Superior temporal gyrus (tissue), 1 donor: ENCODE results near the gene KRTAP10-10.
"Not testable (repeated sequence)": the region's sequence is repeated elsewhere in the genome, so short reads cannot be mapped to it uniquely, and the experiment has no call there.

Experiments used
- DNase-seq: peaks from one replicate; pipeline ENCODE4 v3.0.0-alpha.2; 2016; ENCODE audit errors: extremely low spot score

The KRTAP10-10 gene

DNA sequence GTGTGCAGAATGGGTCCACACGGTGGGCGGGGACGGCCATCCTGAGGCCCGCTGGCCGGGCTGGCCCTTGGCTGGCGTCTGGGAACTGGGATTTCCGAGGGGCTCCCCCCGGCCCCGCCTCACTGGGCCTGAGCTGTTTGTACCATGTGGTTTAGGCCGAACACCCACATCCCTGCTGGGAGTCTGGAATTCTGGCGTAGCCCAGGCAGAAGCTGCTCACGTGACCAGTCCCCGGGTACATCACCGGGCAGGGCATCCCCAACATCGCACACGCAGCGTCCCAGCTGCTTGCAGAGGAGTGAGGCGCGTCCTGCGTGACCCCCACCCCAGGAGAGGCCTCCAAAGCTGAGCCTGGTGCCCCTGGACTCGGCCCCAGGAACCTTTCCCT lies 34.7 kb upstream of the KRTAP10-10 start:
- no peak for DNase-seq

DNA sequence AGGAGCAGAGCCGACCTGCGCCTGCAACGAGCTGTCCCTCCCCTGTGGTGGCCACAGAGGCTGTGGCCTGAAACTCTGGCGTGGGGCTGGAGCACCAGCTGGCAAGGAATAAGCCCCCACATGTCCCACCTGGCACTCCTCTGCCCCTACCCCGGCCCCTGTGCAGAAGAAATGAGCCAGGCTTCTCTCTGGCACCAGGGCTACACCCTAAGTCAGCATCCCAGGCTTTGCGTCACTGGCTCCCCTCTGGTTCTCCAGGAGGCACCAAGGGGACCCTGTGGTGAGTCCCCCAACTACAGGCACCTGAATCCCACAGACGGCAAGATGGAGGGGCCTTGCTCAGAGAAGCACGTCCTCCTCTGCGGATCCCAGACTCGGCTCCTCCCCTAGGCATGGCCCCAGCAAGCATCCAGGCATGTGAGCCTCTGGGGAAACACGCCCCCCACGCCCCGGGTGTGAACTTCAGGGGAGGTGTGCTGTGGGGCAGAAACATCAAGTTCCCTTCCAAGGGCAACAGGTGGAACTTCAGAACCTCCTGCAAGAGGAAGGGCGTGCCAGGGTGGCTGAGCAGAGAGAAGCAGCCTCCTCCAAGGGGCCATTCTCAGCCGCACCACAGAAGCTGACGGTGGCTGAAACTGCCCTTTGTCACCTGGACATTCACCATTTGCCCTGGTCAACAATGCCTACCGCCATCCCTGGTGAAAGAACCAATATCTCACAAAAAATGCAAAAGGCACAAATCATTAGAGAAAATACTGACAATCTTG lies 33.9 kb upstream of the KRTAP10-10 start:
- DNase-seq, result no peak

DNA sequence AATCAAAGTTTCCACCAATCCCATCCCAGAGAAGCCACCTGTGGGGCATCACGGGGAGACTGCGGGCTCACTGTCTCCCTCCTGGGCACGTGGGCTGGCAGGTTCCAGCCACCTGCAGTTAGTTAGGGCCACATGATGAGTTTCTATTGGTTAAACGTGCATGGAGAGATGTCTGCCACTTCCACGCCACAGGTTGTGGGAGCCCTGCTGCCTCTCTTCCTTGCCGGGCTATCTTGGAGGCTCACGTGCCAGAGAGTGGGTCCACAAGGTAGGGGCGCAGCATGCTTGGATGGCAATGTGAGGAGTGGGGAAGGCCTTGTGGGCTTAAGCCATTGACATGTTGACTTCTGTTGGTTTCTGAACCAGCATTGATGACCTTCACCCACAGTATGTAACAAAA lies 33.2 kb upstream of the KRTAP10-10 start:
- DNase-seq, result no peak

DNA sequence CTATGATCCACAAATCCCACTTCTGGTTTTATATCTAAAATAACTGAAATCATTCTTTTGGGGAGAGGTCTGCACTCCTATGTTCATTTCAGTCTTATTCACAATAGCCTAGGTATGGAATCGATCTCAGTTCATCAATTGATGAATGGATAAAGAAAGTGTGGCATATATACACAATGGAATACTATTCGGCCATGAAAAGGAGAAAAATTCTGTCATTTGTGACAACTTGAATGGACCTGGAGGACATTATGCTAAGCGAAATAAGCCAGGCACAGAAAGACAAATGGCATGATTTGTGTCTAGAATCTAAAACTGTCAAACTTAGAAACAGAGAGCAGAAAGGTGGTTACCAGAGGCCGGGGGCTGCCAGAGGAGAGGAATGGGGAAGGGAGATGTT lies 30.7 kb upstream of the KRTAP10-10 start:
- DNase-seq, result no peak

DNA sequence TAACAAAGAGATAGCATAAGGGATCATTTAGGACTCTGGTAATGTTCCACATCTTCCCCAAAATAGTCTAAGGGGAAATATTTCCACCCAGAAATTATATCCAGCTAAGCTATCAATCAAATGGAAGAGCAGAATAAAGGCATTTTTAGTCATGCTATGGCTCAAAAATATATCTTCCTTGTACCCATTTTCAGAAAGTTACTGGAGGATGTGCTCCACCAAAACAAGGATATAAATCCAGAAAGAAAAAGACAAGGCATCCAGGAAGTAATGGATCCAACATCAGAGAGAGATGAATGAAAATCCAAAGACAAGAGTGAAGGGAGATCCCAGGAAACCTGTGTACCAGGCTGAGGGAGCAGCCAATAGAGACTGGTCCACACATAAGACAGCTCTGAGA lies 28.0 kb upstream of the KRTAP10-10 start:
- no peak for DNase-seq

DNA sequence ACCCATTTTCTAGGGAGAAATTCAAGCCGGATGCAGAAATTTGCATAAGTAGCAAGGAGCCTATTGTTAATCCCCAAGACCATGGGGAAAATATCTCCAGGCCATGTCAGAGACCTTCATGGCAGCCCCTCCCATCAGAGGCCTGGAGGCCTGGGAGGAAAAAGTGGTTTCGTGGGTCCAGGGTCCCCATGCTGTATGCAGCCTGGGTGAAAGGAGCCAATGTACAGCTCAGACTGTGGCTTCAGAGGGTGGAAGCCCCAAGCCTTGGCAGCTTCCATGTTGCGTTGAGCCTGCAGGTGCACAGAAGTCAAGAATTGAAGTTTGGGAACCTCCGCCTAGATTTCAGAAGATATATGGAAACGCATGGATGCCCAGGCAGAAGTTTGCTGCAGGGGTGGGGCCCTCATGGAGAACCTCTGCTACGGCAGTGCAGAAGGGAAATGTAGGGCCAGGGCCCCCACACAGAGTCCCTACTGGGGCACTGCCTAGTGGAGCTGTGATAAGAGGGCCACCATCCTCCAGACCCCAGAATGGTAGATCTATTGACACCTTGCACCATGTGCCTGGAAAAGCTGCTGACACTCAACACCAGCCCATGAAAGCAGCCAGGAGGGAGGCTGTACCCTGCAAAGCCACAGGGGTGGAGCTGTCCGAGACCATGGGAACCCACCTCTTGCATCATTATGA lies 26.9 kb upstream of the KRTAP10-10 start:
- not testable (repeated sequence) for DNase-seq

DNA sequence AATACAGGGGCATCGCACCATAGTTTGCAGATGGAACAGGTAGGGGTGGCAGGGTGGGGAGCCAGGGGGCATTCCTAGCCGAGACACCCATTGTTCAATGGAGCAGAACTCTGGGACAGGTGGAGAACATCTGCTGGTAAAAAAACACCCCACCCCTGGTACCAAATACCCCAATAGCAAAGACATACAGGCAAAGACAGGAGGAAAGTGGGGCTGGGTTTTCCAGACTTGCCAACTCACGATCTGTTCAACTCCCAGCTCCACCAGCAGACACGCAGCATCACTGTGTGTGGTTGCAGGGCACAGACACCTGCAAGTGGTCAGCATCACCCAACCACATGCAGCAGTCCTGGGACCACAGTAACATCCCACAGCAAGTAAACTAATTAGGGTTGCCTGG lies 25.6 kb upstream of the KRTAP10-10 start:
- no peak for DNase-seq

DNA sequence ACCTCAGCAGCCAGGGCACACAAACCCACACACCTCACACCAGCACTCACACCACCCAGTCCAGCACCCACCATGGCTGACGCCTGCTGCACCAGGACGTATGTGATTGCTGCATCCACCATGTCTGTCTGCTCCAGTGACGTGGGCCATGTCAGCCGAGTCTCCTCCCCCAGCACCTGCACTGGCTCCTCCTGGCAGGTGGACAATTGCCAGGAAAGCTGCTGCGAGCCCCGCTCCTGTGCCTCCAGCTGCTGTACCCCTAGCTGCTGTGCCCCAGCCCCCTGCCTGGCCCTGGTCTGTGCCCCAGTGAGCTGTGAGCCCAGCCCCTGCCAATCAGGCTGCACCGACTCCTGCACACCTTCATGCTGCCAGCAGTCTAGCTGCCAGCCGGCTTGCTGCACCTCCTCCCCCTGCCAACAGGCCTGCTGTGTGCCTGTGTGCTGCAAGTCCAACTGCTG lies 25.1 kb upstream of the KRTAP10-10 start, which contains the start of gene KRTAP10-8:
Gene KRTAP10-8, plus strand, starts transcription at position 51 of the 458 bp plus-strand sequence. Its CDS starts 22 bp downstream, at position 73.
- DNase-seq, result no peak

DNA sequence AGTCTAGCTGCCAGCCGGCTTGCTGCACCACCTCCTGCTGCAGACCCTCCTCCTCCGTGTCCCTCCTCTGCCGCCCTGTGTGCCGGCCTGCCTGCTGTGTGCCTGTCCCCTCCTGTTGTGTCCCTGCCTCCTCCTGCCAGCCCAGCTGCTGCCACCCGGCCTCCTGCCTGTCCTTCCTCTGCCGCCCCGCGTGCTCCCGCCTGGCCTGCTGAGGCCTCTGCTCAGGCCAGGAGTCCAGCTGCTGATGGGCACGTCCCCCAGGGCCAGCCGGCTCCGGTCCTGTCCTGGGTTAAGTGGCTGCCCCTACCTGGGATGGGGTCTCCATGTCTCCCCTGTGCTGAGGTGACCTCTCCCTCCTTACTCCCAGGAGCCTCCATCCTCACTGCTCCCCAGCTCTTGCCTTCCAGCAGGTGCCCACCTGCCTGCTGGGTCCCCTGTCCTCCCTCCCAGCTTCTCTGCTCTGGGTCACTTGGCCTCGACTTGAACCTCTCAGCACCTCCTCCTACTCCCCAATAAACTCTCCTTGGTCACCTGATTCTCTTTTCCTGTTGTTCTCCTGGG lies 24.4 kb upstream of the KRTAP10-10 start:
- DNase-seq, result no peak

DNA sequence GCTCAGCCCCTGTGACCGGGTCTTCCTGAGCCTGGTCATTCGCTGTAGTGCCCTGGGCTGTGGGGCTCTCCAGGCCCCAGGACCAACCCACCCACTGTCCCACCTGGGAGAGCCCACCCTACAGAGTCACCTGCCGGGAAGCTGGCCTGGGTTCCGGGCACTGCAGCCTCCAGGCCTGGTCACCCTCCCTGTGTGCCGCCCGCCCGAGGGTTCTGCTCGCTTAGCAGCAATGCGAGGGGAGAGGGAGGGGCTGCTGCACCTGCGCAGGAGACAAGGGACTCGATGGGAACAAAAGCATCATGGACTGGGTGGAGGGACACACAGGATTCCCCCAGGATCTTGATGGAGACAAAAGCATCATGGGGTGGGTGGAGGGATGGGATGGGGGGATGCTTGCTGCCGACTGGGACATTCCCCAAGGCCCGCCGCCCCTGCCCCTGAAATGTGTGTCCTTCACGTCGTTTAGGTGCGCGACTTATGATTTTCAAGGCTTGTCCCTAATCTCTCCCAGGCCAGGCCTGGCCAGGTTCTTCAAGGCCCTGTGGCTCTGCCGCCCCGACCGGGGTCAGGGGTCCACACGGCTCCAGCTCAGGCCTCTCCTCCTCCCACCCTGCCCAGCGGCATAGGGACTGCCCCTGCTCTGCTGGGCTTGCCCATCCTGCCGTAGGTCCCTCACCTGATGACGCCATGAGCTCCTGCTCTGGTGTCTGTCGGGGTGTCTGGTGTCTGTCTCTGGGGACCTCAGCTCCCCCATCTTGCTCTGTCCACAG lies 23.6 kb upstream of the KRTAP10-10 start:
- no peak for DNase-seq

DNA sequence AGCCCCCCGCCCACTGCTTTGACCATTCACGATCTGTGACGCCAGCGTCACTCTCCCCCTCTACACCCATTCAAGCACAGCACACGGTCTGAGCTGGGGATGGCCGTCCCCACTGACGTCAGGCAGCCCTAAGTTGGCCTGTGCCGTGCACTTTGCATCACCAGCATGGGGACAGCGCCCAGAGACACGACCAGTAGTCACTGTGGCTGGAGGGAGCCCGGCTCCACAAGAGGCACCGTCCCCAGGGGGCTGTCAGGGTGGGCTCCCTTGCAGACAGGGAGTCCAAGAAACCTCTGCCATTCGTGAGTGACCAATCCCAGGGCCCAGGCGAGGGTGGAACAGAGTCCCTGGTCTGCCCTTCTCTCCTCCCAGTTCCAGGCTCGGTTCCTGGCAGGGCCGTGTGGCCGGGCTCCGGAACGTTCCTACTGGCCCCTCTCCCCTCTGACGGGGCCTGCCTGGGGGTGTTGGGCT lies 23.0 kb upstream of the KRTAP10-10 start:
- no peak for DNase-seq

DNA sequence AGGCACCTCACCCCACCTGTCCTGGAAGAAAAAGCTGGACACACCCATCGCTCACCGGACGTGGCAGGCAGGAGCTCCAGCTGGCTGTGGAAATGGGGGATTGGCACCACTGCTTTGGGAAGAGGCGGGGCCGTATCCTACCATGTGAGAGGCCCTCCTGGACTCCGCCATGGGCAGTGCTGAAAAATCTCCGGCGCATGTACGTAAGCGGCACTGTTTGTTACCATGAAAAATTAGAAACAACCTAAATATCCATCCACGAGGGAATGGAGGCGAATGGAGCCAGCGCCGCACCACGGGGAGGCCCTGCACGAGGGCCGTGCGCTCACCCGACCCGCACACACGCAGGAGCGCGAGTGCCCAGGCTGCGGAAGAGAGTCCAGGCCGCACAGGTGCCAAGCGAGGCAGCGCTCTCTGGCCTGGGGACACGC lies 22.2 kb upstream of the KRTAP10-10 start:
- DNase-seq, result no peak

DNA sequence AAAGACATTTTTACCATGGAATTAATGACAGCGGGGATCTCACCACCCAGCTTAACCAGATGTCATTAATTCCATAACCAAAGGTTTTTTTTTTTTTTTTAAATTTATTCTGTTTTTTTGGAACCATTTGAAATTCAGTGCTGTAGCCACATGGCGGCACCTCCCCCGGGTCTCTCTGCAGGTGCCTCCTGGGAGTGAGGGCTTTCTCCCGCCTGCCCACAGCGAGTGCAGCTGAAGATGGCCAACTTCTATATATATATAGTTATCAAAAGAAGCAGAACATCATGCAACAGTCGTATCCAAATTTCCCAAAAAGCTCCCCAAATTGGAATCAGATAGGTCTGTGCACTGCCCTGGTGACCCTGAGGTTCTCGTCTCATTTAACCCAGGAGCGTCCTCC lies 21.7 kb upstream of the KRTAP10-10 start:
- no peak for DNase-seq

DNA sequence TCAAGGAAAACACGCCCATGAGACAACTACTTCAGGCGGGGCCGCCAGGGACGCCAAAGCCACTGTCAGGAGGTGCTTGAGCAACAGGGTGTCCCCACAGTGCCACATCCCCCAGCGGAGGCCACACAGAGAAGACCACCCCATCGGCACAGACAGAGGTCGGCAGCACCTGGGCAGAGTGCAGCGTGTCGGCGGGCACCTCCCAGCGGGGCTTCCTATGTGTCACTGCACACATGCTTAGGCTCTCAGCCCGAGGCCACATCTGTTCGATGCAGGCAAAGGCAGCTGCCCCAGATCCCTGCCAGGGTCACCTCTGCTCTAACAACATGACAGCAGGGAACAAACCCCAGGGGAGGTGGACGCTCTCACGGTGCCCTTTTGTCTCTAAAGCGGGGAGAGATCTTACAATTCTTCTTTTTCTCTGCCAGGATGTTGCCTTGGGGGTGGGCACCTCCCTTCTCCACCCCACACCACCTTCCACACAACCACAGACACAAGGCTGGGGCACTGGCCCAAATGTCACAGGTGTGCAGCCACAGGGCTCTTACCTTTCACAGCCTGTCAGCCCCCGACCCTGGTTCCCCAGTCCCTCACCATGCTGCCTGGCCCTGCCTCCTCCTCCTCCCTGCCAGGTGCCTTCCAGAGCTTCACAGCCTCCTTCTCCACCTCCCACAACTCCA lies 21.1 kb upstream of the KRTAP10-10 start:
- no peak for DNase-seq

DNA sequence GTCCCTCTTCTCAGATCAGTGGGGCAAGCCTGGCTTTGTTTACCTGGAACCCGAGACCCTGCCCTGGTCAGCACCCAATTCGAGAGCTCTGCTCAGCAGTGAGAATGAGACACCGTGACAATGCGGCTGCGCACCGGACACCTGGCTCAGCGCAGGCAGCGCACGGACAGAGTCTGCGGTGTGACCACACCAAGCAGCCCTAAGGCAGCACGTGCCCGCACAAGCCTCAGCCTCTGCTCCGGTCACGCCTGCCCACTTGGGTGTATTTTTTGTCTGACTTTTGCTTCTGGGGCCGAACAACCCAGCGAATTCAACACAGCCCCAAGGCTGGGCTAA lies 20.6 kb upstream of the KRTAP10-10 start:
- DNase-seq, result no peak

DNA sequence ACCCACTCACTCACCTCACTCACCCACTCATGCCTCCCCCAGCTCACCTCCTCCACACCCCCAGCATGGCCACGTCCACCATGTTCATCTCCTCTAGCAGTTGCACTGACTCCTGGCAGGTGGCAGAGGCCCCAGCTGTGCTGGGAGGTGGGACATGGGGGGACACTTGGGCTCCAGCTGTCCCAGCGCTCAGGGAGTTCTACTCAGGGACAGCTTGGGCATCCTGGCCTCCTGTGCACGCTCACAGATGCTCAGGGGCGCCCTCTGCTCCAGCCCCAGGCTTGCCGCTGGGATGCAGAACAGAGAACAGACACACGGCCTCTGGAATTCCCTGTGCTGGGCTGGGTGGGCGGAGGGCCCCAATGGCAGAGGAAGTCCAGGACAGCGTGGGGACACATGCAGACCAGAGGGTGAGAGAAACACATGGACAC lies 20.1 kb upstream of the KRTAP10-10 start:
- no peak for DNase-seq

DNA sequence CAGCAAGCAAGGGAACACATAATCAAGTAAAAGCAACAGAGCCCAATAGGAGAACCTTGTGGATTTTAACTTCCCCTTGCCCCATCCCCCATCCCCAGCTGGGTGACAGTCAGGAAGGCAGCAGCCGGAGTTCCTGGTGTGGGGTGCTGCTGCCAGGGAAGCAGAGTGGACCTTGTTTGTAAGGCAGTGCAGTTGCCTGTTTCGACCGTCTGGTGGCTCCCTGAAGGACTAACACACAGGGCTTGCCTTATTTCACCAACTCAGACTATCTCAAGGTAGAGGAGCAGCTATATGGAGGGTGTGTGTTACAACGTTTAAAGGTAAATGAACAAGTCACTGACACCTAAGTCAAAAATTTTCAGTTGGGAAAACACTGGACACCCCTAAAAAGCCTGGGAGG lies 18.7 kb upstream of the KRTAP10-10 start:
- DNase-seq, result no peak

DNA sequence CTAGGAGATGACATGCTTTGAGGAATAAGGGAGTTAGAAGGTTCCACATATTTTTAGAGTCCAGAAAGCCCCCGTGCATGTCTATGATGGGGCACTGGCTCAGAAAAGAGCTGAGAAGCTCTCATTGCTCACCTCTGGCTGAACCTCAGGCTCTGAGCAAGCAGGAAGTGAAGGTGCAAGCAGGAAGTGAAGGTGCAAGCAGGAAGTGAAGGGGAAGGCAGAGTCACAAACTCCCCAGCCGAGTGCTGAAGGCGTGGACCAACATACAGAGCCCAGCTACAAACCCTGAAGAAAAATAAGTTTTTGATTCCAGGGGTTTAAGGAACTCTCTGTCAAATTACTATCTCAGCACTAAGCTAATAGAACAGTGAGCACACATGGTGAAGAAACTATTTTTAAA lies 18.2 kb upstream of the KRTAP10-10 start:
- DNase-seq, result no peak

DNA sequence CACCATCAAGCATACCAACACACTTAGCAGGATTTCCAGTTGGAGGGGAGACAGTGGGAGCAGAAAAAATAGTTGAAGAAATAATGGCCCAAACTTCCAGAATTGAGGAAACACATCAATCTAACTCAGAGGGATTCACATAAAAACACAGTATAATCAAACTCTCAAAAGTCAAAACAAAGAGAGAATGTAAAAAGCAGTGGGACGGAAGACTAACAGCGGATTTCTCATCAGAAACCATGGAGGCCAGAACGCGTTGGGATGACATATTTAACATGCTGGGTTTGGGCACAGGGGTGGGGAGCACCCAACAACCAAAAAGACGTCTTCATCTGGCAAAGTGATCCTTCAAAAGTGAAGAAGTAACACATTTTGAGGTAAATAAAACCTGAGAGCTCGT lies 17.3 kb upstream of the KRTAP10-10 start:
- DNase-seq, result no peak

DNA sequence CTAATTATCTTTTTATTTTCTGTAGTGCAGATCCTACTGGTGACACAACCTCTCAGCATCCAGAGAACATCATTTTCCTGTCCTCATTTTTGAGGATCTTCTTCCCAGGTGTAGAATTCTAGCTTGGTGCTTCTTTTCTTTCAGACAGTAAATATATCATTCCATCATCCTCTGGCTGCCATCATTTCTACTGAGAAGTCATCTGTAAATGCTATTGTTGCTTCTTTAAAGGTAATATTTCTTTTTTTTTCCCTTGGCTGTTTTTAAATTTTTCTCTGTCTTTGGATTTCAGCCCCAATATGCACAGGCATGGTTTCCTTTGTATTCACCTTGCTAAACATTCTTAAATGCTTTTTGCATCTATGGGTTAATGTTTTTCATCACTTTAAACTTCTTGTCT lies 13.6 kb upstream of the KRTAP10-10 start:
- no peak for DNase-seq

DNA sequence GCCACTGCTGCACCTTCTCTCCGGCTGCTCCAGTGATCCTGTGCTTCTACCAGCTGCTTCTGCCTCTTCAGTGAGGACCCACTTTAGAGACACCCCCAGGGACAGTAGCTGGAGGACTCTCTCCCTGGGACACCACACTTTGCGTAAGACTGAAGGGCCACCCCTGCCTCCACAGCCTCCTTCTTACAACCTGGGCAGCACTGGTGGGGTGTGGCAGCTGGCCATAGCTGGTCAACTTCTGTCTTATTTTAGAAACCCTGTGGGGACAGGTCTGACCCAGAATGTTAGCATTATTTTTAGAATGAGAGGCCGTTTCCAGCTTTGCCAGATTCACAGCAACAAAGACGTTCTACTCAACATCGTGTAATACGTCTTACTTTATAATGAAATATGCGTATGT lies 11.4 kb upstream of the KRTAP10-10 start:
- DNase-seq, result no peak

DNA sequence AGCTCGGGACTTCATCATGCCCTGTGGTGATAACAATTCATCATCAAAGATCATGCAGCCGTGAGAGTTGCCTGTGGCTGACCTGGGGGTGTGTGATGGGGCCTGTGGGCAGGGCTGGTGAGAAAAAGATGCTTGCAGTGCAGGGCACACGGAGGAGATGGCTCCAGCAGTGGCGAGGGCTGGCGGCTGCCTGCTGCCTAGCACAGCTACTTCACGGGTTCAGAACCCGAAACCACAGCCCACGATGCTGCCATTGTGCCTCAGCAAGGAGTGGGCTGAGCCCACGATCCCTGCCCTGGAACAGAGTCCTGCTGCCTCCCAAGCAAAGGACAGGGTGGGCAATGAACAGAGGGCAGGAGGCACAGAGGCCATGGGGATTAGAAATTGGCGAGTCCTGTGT lies 10.9 kb upstream of the KRTAP10-10 start:
- no peak for DNase-seq
